Peyer's patch (tissue), 4 donors: Measurements from ENCODE around the gene ULK2.

Experiments
- POLR2A ChIP-seq, 2 donors: fragments of 450-650 bp; IDR thresholded peaks; one replicate each; pipeline ENCODE4 v1.5.1; 2017; ENCODE audit warnings: antibody characterized with exemption in 2 of 2, mild to moderate bottlenecking in 2 of 2, moderate library complexity in 2 of 2
- TF ChIP-seq, protein P1 (sequence below), 6 experiments: fragments of 450-650 bp in 4 of 6; fragments of 200-600 bp in 2 of 6; sonication (generic) in 1 of 6; IDR thresholded peaks; one replicate each; pipeline ENCODE4 v1.5.1; 2017 to 2019; ENCODE audit warnings: antibody characterized with exemption in 6 of 6, mild to moderate bottlenecking in 3 of 6, moderate library complexity in 1 of 6

DNA sequence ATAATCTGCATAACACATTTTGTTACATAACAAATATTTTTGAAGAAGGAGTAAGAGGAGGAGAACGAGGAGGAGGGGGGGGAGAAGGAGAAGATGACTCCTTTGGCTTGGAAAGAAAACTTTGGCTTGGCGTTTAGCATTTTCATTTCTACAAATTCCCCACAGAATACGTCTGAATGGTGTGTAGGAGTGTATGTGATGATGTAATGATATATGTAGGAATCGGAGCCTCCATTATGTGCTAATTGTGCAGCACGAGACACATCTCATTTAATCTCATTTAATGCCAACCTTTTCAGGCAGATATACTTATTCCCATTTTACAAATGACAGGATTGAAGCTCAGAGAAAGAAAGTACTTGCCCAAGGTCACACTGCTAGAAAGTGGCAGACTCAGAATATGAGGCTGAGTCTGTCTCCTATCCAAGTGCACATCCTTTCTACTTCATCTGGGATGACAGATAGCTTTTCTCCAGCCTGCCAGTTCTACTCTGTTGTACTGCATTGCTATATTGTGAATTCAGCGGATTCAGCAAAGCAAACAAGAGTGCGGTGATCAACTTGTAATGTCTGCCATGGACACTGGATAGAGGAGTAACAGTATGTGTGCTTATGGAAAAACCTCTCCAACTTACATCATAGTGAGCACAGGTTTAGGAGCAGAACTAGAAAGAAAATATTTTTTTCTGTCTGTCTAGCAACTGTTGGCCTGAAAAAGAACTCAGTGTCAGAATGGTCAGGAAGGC, 140.9 kb downstream of the ULK2 start:
- TF ChIP-seq, protein P1, sequence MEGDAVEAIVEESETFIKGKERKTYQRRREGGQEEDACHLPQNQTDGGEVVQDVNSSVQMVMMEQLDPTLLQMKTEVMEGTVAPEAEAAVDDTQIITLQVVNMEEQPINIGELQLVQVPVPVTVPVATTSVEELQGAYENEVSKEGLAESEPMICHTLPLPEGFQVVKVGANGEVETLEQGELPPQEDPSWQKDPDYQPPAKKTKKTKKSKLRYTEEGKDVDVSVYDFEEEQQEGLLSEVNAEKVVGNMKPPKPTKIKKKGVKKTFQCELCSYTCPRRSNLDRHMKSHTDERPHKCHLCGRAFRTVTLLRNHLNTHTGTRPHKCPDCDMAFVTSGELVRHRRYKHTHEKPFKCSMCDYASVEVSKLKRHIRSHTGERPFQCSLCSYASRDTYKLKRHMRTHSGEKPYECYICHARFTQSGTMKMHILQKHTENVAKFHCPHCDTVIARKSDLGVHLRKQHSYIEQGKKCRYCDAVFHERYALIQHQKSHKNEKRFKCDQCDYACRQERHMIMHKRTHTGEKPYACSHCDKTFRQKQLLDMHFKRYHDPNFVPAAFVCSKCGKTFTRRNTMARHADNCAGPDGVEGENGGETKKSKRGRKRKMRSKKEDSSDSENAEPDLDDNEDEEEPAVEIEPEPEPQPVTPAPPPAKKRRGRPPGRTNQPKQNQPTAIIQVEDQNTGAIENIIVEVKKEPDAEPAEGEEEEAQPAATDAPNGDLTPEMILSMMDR (IDR thresholded peaks at IDR 0.05), result no peak
- TF ChIP-seq POLR2A (IDR thresholded peaks at IDR 0.05), result no peak
